CD4-positive, alpha-beta T cell treated with Interferon alpha-2 for 1 hour (primary cell): ENCODE data around the gene GADD45GIP1.

ENCODE experiments used
- DNase-seq, 2 donors: peaks; one replicate each; pipeline ENCODE4 v3.0.0-alpha.2; 2020 to 2022

Gene GADD45GIP1

GRCh38 chr19:12956446-12957388 lies at the start of gene GADD45GIP1:
Gene GADD45GIP1 (minus strand): TSS chr19:12957223. CDS start chr19:12957212, 11 bp downstream.
- DNase-seq, result peak; percentile 77 to 86

GRCh38 chr19:13005861-13006370 lies 48.9 kb upstream of the GADD45GIP1 start:
- no peak for DNase-seq

GRCh38 chr19:13005253-13005652 lies 48.2 kb upstream of the GADD45GIP1 start:
- DNase-seq, result no peak

DNA sequence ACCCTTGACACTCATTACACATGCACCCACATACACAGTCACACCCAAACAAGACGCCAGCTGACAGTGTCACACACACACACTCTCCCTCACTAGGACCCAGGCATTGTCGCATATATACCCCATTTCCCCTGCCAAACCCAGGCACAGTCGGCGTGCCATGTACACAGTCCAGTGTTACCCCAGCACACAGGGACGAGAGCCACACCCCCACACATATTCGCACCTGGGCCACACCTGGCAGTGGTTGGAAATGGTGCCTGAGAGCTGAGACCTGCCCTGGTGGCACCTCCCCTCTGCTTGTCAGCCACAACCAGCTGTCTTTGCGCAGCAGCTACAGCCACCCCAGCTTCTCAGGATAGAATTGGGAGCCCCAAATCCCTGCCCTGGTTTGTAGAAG lies 47.2 kb upstream of the GADD45GIP1 start:
- DNase-seq, result no peak

DNA sequence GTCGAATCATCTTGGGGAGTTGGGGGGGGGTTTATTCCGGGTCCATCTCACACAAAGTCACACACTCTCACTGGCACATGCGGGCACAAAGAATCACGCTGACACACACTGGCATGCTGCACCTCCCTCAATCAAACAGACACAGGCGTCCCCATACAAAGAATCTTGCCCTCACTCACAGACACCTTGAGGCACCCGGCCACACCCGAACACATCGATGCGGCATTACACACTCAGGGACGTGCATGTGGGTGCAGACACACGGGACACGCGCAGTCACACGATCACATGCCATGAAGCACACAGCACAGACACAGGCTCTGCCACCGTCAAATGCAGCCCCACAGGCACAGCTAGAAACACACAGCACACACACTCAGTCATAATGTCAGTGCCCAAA lies 46.1 kb upstream of the GADD45GIP1 start:
- DNase-seq, result no peak

GRCh38 chr19:13002166-13002898 lies 45.3 kb upstream of the GADD45GIP1 start:
- DNase-seq, result no peak

DNA sequence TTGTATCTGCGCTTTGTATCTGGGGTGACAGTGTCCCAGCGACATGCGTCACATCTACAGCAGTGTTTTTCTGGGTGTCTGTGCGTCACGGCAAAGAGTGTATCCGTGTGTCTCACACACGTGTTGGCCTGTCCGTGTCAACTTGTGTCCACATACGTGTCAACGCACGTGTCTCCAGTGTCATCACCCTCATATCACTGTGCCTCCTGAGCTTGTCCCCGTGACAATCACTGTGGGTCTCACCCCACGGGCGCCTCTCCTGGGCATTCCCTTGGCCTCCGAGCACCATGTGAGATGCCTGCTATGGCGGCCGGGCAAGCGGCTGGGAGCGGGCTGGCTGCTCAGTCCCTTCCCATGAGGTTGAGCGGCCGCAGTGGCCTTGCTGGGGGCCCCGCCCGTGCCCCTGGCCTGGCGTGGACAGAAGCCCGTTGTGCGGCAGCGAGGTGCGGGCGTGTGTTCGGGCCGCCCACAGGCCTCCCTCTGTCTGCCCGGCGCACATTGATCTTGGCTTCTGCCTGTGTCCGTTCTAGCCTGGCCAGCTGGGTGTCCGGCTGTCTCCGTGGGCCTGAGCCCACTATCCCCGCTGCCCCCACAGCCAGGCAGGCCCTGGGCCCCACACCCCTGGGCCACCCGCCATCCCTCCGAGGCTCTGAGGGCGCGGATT lies 44.6 kb upstream of the GADD45GIP1 start:
- DNase-seq, result no peak

- no peak for DNase-seq
Observed at GRCh38 chr19:13001166-13001501, 44.1 kb upstream of the GADD45GIP1 start.

DNA sequence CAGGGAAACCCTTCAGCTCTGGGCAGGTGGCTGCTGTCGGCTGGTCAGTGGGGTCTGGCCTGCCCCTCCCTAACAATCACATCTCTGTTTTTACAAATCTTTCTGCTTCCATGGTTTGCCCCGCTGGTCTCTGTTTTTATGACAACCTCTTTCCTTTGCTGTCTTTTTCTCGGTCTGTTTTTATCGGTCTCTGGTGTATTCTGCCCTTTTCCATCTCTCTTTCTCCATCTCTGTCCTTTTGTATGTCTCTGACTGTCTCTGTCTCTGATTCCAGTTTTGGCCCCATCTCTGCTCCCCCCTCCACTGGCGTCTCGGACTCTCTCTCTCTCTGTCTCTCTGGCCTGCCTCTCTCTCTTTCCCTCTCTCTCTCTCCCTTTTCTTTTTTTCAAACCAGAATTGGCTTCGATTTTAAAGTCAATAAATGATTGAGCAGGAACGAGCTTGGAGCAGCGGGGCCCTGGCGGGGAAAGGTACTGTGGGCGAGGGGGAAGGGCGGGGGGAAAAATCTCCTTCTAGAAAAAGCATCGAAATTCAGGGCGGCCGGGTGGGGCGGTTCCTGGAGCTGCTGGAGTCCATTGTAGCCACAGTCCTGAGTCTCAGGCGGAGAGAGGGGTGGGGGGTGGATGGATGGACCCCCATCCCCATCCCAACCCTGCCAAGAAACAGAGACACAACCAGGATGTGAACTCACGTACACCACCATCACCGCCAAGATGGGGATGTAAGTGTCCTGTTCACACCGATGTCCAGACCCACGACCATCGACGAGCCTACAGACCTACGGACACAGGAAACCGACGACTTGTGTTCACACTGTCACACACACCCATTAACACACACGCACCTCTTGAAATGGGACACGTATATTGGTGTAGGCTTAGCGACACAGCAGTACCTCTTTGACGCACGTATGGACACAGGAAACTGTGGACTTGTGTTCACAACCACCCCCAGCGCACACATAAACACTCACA lies 41.2 kb upstream of the GADD45GIP1 start:
- no peak for DNase-seq

GRCh38 chr19:12997179-12997966 lies 40.4 kb upstream of the GADD45GIP1 start:
- no peak for DNase-seq

GRCh38 chr19:12996406-12997094 lies 39.5 kb upstream of the GADD45GIP1 start:
- no peak for DNase-seq

- DNase-seq, result peak in 1 of 2 donors; percentile 28
Observed at GRCh38 chr19:12995596-12996405, 38.8 kb upstream of the GADD45GIP1 start.

- peak; percentile 46 to 75 for DNase-seq
Observed at GRCh38 chr19:12994701-12995595, 37.9 kb upstream of the GADD45GIP1 start, which contains the start of gene NFIX. Gene NFIX (plus strand): TSS chr19:12995475. CDS start chr19:12995838, 363 bp downstream.

- DNase-seq, result no peak
Observed at GRCh38 chr19:12993562-12993961, 36.5 kb upstream of the GADD45GIP1 start.

DNA sequence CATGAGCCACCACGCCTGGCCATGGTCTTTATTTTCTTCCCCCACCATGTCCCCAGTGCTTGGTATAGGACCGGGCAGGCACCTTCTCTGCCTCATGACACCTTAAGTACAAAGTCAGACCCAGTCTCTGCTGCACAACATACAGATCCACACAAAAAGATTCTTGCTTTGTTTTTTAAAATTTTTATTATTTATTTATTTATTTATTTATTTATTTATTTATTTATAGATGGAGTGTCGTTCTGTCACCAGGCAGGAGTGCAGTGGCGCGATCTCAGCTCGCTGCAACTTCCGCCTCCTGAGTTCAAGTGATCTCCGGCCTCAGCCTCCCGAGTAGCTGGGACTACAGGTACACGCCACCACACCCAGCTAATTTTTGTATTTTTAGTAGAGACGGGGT lies 35.7 kb upstream of the GADD45GIP1 start:
- no peak for DNase-seq

- no peak for DNase-seq
Observed at GRCh38 chr19:12991296-12991695, 34.3 kb upstream of the GADD45GIP1 start.

DNA sequence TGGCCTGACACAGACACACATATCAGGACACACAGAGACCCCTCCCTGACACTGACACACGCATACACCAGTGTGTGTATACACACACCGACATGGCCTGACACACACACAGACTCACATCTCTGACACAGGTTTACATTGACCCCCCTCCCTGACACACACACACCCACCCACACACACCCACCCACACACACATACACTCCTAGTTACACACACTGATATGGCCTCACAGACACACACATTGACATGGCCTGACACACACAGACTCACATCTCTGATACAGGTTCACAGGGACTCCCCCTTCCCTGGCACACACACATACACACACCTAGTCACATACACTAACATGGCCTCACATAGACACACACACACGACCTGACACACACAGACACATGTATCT lies 33.8 kb upstream of the GADD45GIP1 start:
- no peak for DNase-seq

DNA sequence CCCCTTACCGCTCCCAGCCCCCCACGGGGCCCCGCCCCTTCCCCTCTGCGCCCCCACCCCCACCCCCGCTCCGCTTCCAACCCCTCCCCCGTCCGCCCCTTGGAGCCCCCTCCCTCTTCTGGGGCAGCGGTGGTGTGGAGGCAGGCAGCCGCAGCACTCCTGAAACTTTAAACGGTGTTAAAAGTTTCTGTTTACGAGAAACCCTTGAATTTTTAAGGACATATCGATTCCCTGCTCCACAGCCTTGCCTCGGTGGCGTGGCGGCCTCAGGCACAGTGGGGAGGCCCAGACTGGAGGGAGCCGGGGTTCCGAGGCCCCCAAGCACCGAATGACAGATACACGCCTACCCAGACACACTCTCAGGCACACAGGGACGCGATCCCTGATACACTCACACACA lies 33.4 kb upstream of the GADD45GIP1 start:
- DNase-seq, result no peak
